Measurements from ENCODE around the gene PYGM.

Gene PYGM

DNA sequence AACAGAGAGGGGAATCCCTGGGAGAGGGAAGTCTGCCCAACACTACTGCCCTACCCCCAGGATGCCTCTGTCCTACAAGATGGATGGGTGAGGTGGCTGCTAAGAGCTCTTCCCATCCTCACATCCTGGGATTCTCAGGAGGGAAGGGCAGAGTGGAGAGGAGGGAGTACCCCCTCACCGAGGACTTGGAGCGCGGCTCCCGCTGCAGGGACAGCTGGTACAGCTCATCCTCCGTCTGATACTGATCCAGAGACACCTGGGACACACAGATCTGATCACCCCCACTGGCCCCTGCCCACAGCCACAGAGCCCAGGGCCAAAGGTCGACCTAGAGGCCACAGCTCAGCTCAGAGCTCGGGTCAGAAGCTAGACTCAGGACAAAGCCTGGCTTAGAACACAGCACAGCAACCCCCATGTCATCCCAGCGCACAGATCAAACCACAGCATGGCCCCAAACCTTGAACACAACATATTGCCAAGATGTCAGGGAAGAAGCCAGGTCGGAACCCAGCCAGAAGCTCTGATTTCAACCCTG, 24.0 kb downstream of the PYGM start:
- DNase-seq (ENCODE audit: low read depth): no peak

- no peak for DNase-seq (ENCODE audit: low read depth)
These were observed 24.7 kb downstream of the PYGM start for GRCh38 chr11:64734811-64735724.

- no peak for DNase-seq (ENCODE audit: low read depth)
These were observed 28.2 kb downstream of the PYGM start for GRCh38 chr11:64731601-64732000.

- DNase-seq (ENCODE audit: low read depth): no peak
These were observed 29.9 kb downstream of the PYGM start for GRCh38 chr11:64729851-64730382.

GRCh38 chr11:64728757-64729365, 30.9 kb downstream of the PYGM start:
- no peak for DNase-seq (ENCODE audit: low read depth)

- no peak for DNase-seq (ENCODE audit: low read depth)
These were observed 32.8 kb downstream of the PYGM start for GRCh38 chr11:64726867-64727530.

DNA sequence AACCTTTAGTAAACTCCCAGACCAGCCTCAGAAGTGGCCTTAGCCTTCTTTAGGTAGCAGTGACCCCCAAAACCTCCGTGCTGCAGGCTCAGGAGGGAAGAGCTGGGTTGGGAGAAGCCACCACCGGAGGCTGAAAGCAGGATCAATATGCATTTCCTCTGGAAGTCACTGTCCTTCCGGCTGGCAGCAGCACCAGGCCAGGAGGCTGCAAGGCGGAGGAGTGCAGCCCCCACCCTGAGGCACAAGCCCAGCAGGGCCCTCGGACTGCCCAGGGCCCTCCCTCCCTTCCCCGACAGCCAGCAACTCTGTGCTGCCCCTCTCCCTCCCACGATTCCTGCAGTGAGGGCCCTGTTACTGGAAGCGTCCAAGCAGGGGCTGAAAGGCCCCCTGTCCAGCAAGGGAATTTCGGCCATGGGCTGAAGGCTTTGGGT, 33.5 kb downstream of the PYGM start:
- no peak for DNase-seq (ENCODE audit: low read depth)

DNA sequence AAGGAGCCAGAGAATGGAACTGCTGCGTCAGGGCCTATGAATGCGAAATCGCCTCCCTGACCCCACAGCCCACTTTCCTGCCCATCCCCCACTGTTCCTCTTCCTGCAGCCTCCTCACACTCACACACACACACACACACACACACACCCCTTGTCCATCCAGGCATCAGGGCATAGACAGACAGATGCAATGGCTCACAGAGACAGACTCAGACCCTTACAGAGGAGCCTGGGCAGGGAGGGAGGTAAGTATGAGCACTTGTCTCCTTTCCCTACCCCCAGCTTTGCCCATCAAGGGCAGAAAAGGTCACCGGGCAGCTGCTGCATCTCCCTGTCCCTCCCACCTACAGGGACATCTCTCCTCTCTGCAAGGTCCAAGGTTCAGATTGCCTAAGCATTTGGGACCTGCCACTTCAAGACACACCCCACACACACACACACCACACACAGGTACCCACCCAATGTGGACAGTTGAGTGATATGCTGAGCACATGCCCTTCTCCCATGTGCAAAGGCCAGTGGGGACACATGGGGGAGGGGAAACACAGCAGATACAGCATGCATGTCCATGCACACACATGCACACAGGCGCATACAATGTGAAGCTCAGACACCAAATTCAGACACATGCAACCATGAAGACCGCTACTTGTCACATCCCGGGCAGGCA, 34.8 kb downstream of the PYGM start:
- DNase-seq (ENCODE audit: low read depth): no peak

GRCh38 chr11:64723907-64724862, 35.6 kb downstream of the PYGM start:
- DNase-seq (ENCODE audit: low read depth): no peak

GRCh38 chr11:64723117-64723906, 36.5 kb downstream of the PYGM start, which contains the start of gene NRXN2:
Gene NRXN2 (minus strand): TSS chr11:64723197. CDS start chr11:64713699, 9,498 bp downstream.
- DNase-seq (ENCODE audit: low read depth): peak; percentile 80

- DNase-seq (ENCODE audit: low read depth): no peak
These were observed 37.4 kb downstream of the PYGM start for GRCh38 chr11:64722141-64723065.

- DNase-seq (ENCODE audit: low read depth): no peak
These were observed 38.4 kb downstream of the PYGM start for GRCh38 chr11:64721359-64721699.

- DNase-seq (ENCODE audit: low read depth): no peak
These were observed 39.0 kb downstream of the PYGM start for GRCh38 chr11:64720640-64721358.

DNA sequence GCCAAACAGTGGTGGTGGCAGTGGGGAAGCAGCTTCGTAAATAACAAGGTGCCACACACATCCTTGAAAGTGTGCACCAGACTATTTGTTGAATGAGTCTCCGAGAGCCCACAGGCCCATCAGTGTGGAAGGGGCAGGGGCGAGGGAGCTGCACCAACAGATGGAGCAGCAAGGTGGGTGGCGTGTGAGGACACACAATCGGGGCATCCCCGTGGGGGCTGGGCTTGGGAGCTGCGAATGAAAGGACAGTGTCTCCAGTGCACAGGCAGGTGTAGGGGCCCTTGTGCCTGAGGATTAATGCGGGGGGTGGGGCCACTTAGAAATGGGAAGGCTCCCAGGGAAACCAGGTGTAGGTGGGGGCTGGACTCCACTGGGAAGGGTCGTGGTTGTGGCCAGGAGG, 39.6 kb downstream of the PYGM start:
- no peak for DNase-seq (ENCODE audit: low read depth)

- no peak for DNase-seq (ENCODE audit: low read depth)
These were observed 40.4 kb downstream of the PYGM start for GRCh38 chr11:64719406-64719805.

DNA sequence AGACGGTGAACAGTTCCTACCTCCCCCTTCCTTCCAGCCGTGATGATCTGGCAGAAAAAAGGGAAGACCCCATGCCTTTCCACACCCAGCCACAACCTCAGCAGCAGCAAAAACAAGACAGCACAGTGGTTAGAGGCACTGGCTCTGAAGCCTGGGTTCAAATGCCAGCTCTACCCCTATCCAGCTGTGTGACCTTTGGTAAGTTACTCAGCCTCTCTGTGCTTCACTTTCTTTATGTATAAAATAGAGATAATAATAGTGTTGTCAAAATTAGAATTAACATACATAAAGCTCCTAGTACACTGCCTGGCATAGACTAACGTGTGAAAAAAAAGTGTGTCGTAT, 41.0 kb downstream of the PYGM start:
- no peak for DNase-seq (ENCODE audit: low read depth)

- no peak for DNase-seq (ENCODE audit: low read depth)
These were observed 41.5 kb downstream of the PYGM start for GRCh38 chr11:64718084-64718779.

GRCh38 chr11:64717268-64717578, 42.6 kb downstream of the PYGM start:
- DNase-seq (ENCODE audit: low read depth): no peak
